Measurements from ENCODE around the gene TCEA2.

- TF ChIP-seq CTCF (IDR thresholded peaks at IDR 0.05) = no peak
- TF ChIP-seq POLR2A (IDR thresholded peaks at IDR 0.05) = no peak
- no peak for TF ChIP-seq POLR2AphosphoS5 (IDR thresholded peaks at IDR 0.05)
- no peak for TF ChIP-seq EP300 (IDR thresholded peaks at IDR 0.05)
These were observed 43.5 kb downstream of the TCEA2 start for GRCh38 chr20:64106435-64106961.

Data from gastroesophageal sphincter (tissue), 3 donors.